Mucosa of descending colon (tissue), 3 donors: Measurements from ENCODE around the gene MTMR4. TPM values are rescaled to one million over a fixed set of nuclear protein-coding genes. Genes with fewer than 3 reads are reported as not detected.

Experiments
- ATAC-seq: fragments of 200-7000 bp; cut with Tn5 transposase; one replicate; pipeline ENCODE4 v1.9.1; 2020; ENCODE audit warnings: mild to moderate bottlenecking, moderate library complexity
- DNase-seq, 3 donors: peaks; one replicate each; pipeline ENCODE4 v3.0.0-alpha.2; 2020
- H3K36me3 ChIP-seq: fragments of 200-600 bp; one replicate; pipeline ENCODE4 v1.8.0; 2021; ENCODE audit warnings: low read depth, mild to moderate bottlenecking
- H3K4me1 ChIP-seq: fragments of 200-600 bp; one replicate; pipeline ENCODE4 v1.8.0; 2021; ENCODE audit warnings: low read depth, mild to moderate bottlenecking
- H3K4me3 ChIP-seq: fragments of 200-600 bp; one replicate; pipeline ENCODE4 v1.8.0; 2021; ENCODE audit warnings: mild to moderate bottlenecking
- H3K9me3 ChIP-seq: fragments of 200-600 bp; one replicate; pipeline ENCODE4 v1.8.0; 2021; ENCODE audit warnings: mild to moderate bottlenecking
- CTCF ChIP-seq: fragments of 200-600 bp; IDR thresholded peaks from one replicate; pipeline ENCODE4 v1.8.0; 2022; ENCODE audit warnings: antibody characterized with exemption, mild to moderate bottlenecking
- intact Hi-C, 2 donors: fragments of 100-400 bp; cut with DNase I in 1 of 2; cut with micrococcal nuclease in 1 of 2; formaldehyde crosslinking; loops; one replicate each; pipeline versions ENCODE4 v1.11.0 to v1.11.1; 2022; cut with DNase I, micrococcal nuclease
- total RNA-seq, 3 donors: library from RNA; stranded (reverse); fragmentation: NEBNext Ultra II Directional in 2 of 3; extraction: Animal tissue kit (Norgen Biotek cat#: 25700) in 2 of 3; gene quantifications; one replicate each; pipeline versions ENCODE4 v1.2.1 to v1.2.4, GENCODE V29; 2021 to 2023
- donor health status: DM: no; HTN: no; CAD: no; lungs with moderate emphysema.
- donor health status: DM: no; HTN: no; CAD: no.
- donor health status: DM: no; HTN: yes; CAD: no.

MTMR4 gene
- total RNA-seq, 3 donors from 2014 or later: 38.9 to 61.9 (median 47.3) TPM

- ATAC-seq (no peak), DNase-seq (no peak)
- no peak overlapping the region for H3K4me3 ChIP-seq
- H3K4me1 ChIP-seq: no peaks in the 10 kb centered on the region
- no peak for TF ChIP-seq CTCF
- H3K9me3 ChIP-seq: no peaks in the 10 kb centered on the region
- no peaks in the 10 kb centered on the region for H3K36me3 ChIP-seq
- intact Hi-C loops: no loop called here
Observed at GRCh38 chr17:58539698-58540097, 25.3 kb upstream of the MTMR4 start.

- no peaks in the 10 kb centered on the region for H3K36me3 ChIP-seq
- intact Hi-C loops: no loop called here
- no peak overlapping the region for H3K4me3 ChIP-seq
- TF ChIP-seq CTCF: no peak
- ATAC-seq: no peak
- no peak for DNase-seq
- no peaks in the 10 kb centered on the region for H3K4me1 ChIP-seq
- no peaks in the 10 kb centered on the region for H3K9me3 ChIP-seq
Observed at GRCh38 chr17:58538811-58539409, 24.5 kb upstream of the MTMR4 start.

- ATAC-seq: no peak
- TF ChIP-seq CTCF: no peak
- intact Hi-C loops: no loop called here
- Histone ChIP-seq H3K4me3 (no peak overlapping the region), H3K9me3 (no peaks in the 10 kb centered on the region), H3K36me3 (no peaks in the 10 kb centered on the region), H3K4me1 (peaks cover 3% of the 10 kb centered on the region)
- no peak for DNase-seq
Observed at GRCh38 chr17:58537266-58537665, 22.8 kb upstream of the MTMR4 start.

- peaks cover 5% of the 10 kb centered on the region for H3K4me1 ChIP-seq
- no peaks in the 10 kb centered on the region for H3K36me3 ChIP-seq
- H3K4me3 ChIP-seq: no peak overlapping the region
- DNase-seq: no peak
- H3K9me3 ChIP-seq: no peaks in the 10 kb centered on the region
- no peak for TF ChIP-seq CTCF
- no peak for ATAC-seq
- intact Hi-C loops: no loop called here
Observed at GRCh38 chr17:58536542-58536941, 22.1 kb upstream of the MTMR4 start.

GRCh38 chr17:58535431-58535830 is 21.0 kb upstream of the MTMR4 start:
- DNase-seq (no peak), ATAC-seq (no peak)
- no peak overlapping the region for H3K4me3 ChIP-seq
- peaks cover 8% of the 10 kb centered on the region for H3K4me1 ChIP-seq
- no peak for TF ChIP-seq CTCF
- no peaks in the 10 kb centered on the region for H3K36me3 ChIP-seq
- H3K9me3 ChIP-seq: no peaks in the 10 kb centered on the region
- intact Hi-C loops: no loop called here
